Liver (tissue), 3 donors: ENCODE results near the gene FGD1.

Experiments used
- MAX ChIP-seq: IDR thresholded peaks from 2 replicates; pipeline ENCODE4 v1.6.1; 2016; ENCODE audit warnings: antibody characterized with exemption
- REST ChIP-seq: IDR thresholded peaks from 2 replicates; pipeline ENCODE4 v1.6.1; 2016; ENCODE audit warnings: antibody characterized with exemption, mild to moderate bottlenecking
- TAF1 ChIP-seq: conservative IDR thresholded peaks from 2 replicates; pipeline ENCODE4 v1.6.1; 2016; ENCODE audit warnings: antibody characterized with exemption, mild to moderate bottlenecking
- YY1 ChIP-seq: IDR thresholded peaks from 2 replicates; pipeline ENCODE4 v1.6.1; 2016; ENCODE audit warnings: antibody characterized with exemption, mild to moderate bottlenecking
- TF ChIP-seq, protein P1 (sequence below): fragments of 150-350 bp; IDR thresholded peaks from 2 replicates; pipeline ENCODE4 v1.5.1; 2017; ENCODE audit warnings: improper control_type of control experiment, low read depth, low read length; ENCODE audit not compliant: missing input control
- donor health status: healthy.
- donor health status: healthy.

DNA sequence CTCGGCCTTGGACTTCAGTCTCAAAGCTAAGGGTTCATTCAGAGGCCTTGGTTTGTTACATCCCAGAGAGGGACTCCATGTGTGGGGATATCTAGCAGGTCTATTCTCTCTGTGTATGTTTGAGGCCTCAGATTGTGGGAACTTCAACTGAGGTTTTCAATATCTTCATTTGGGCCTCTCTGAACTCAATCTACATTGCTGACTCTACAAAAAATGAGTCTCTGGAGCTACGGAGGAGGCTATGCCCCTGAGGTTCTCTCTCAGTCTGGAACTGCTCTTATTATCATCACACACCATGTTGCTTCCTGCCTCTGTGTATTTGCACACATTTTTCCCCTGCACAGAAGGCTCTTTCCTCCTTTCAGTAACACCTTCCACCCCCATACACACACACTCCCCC is 60.9 kb downstream of the FGD1 start:
- TF ChIP-seq TAF1 (no peak), MAX (no peak), REST (no peak), YY1 (no peak)
- TF ChIP-seq, protein P1, sequence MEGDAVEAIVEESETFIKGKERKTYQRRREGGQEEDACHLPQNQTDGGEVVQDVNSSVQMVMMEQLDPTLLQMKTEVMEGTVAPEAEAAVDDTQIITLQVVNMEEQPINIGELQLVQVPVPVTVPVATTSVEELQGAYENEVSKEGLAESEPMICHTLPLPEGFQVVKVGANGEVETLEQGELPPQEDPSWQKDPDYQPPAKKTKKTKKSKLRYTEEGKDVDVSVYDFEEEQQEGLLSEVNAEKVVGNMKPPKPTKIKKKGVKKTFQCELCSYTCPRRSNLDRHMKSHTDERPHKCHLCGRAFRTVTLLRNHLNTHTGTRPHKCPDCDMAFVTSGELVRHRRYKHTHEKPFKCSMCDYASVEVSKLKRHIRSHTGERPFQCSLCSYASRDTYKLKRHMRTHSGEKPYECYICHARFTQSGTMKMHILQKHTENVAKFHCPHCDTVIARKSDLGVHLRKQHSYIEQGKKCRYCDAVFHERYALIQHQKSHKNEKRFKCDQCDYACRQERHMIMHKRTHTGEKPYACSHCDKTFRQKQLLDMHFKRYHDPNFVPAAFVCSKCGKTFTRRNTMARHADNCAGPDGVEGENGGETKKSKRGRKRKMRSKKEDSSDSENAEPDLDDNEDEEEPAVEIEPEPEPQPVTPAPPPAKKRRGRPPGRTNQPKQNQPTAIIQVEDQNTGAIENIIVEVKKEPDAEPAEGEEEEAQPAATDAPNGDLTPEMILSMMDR: no peak
